Testis (tissue), 3 donors: ENCODE results near the gene HLF. TPM values are rescaled to one million over a fixed set of nuclear protein-coding genes. Genes with fewer than 3 reads are reported as not detected.

Source experiments
- DNase-seq: peaks from one replicate; pipeline ENCODE4 v3.0.0-alpha.2; 2019
- H3K27ac ChIP-seq, 2 donors: fragments of 200-600 bp; sonication (generic); one replicate each; pipeline ENCODE4 v1.5.1; 2019
- H3K27me3 ChIP-seq: fragments of 200-600 bp; sonication (generic); one replicate; pipeline ENCODE4 v1.5.1; 2019
- H3K36me3 ChIP-seq: fragments of 200-600 bp; sonication (generic); one replicate; pipeline ENCODE4 v1.5.1; 2017; ENCODE audit warnings: low read depth; ENCODE audit errors: missing control alignments
- H3K4me1 ChIP-seq: fragments of 200-600 bp; sonication (generic); one replicate; pipeline ENCODE4 v1.5.1; 2019
- H3K4me3 ChIP-seq, 2 donors: fragments of 200-600 bp; sonication (generic); one replicate each; pipeline ENCODE4 v1.5.1; 2017 to 2019
- H3K9me3 ChIP-seq: fragments of 200-600 bp; sonication (generic); one replicate; pipeline ENCODE4 v1.5.1; 2017
- POLR2A ChIP-seq: fragments of 450-650 bp; IDR thresholded peaks from one replicate; pipeline ENCODE4 v1.6.1; 2017; ENCODE audit warnings: antibody characterized with exemption, mild to moderate bottlenecking, moderate library complexity
- WGBS, 2 donors: methylation state at CpG; one replicate each; pipeline ENCODE4 v1.1.5; 2018; 5-methylcytosine and 5-hydroxymethylcytosine counted together
- intact Hi-C: fragments of 100-400 bp; cut with DNase I; formaldehyde crosslinking; loops from one replicate; pipeline ENCODE4 v1.15.1; 2023; ENCODE audit warnings: low total_unique reads
- polyA plus RNA-seq: library from polyadenylated mRNA; stranded (reverse); fragments of 350-450 nt; fragmentation: Illumina TruSeq; extraction: RNeasy Lipid Tissue Mini Kit (QIAGEN cat#74804); gene quantifications from one replicate; pipeline ENCODE4 v1.2.3, GENCODE V29; 2014; ENCODE audit warnings: low read depth, low replicate concordance; ENCODE audit not compliant: insufficient read depth
- total RNA-seq, 2 donors: library from RNA; depleted of rRNA; stranded (reverse); fragments of >200 nt; gene quantifications; one replicate each; pipeline ENCODE4 v1.2.3, GENCODE V29; 2016
- TF ChIP-seq, protein P1 (sequence below), 3 experiments: fragments of 450-650 bp in 2 of 3; fragments of 200-600 bp in 1 of 3; sonication (generic) in 1 of 3; IDR thresholded peaks; one replicate each; pipeline ENCODE4 v1.5.1; 2016 to 2019; ENCODE audit warnings: antibody characterized with exemption in 3 of 3, mild to moderate bottlenecking in 2 of 3, moderate library complexity in 1 of 3

The HLF gene
- total and polyA plus RNA-seq, 3 donors from 2014 or later, result 7.0 to 23.4 (median 14.5) TPM

DNA sequence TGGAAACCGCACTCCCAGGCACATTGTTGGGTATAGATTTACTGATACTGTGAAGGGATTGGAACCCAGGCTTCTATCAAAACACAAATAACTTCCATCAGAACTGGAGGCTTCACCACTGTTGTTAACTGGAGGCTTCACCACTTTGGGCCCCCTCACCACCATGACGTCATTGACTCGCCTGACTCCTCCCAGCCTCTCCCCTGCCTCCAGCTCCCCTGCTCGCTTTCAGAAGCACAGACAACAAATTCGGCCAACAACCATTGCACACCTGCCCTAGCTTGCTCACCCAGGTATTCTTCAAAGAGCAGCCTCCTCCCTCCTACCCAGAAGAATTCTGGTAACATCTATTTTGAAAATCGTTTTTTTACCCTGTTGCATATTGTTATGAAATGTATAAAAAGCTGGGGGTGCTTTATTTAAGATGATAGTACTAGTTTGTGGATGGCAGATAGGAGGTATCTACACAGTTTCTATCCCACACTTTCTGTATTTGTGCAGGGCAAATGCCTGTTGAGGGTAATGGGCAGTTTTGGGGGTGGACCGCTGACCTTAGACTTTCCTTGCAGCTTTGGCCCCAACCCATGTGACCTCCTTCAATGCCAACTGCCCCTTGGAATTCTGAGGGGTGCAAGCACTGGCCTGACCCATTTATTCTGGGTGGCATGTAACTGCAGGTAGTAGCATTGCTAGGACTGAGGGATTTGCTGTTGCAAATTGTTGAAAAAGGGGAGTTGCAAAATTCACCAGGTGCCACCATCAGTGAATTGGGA is 54.1 kb downstream of the HLF start:
- WGBS, 2 donors, result 87 to 93% methylated on average over 7 of the region's 7 CpGs

GRCh38 chr17:55319933-55320593 is 55.3 kb downstream of the HLF start:
- no peaks in the 10 kb centered on the region for H3K36me3 ChIP-seq
- TF ChIP-seq, protein P1, sequence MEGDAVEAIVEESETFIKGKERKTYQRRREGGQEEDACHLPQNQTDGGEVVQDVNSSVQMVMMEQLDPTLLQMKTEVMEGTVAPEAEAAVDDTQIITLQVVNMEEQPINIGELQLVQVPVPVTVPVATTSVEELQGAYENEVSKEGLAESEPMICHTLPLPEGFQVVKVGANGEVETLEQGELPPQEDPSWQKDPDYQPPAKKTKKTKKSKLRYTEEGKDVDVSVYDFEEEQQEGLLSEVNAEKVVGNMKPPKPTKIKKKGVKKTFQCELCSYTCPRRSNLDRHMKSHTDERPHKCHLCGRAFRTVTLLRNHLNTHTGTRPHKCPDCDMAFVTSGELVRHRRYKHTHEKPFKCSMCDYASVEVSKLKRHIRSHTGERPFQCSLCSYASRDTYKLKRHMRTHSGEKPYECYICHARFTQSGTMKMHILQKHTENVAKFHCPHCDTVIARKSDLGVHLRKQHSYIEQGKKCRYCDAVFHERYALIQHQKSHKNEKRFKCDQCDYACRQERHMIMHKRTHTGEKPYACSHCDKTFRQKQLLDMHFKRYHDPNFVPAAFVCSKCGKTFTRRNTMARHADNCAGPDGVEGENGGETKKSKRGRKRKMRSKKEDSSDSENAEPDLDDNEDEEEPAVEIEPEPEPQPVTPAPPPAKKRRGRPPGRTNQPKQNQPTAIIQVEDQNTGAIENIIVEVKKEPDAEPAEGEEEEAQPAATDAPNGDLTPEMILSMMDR (IDR thresholded peaks at IDR 0.05), result no peak
- no peak for TF ChIP-seq POLR2A
- H3K4me1 ChIP-seq, result no peaks in the 10 kb centered on the region
- no peak overlapping the region for H3K27ac ChIP-seq
- intact Hi-C loops, result no loop called here
- no peak for DNase-seq
- H3K9me3 ChIP-seq, result no peaks in the 10 kb centered on the region
- no peak overlapping the region for H3K4me3 ChIP-seq
- 90 to 94% methylated on average over 5 of the region's 5 CpGs for WGBS, 2 donors
- H3K27me3 ChIP-seq, result no peaks in the 10 kb centered on the region

More for the DNA sequence above, 54.1 kb downstream of the HLF start:
- no peak for DNase-seq
- H3K4me3 ChIP-seq, result no peak overlapping the region
- H3K27ac ChIP-seq, result no peak overlapping the region
- H3K36me3 ChIP-seq, result no peaks in the 10 kb centered on the region
- H3K9me3 ChIP-seq, result no peaks in the 10 kb centered on the region
- no peak for TF ChIP-seq POLR2A
- TF ChIP-seq, protein P1 (IDR thresholded peaks at IDR 0.05), result no peak
- no peaks in the 10 kb centered on the region for H3K27me3 ChIP-seq
- H3K4me1 ChIP-seq, result no peaks in the 10 kb centered on the region
- intact Hi-C loops, result no loop called here

- DNase-seq, result no peak
- H3K27ac ChIP-seq, result no peak overlapping the region
- intact Hi-C loops, result no loop called here
- no peaks in the 10 kb centered on the region for H3K36me3 ChIP-seq
- WGBS, 2 donors, result 79 to 83% methylated on average over 23 of the region's 23 CpGs
- no peak overlapping the region for H3K4me3 ChIP-seq
- H3K9me3 ChIP-seq, result no peaks in the 10 kb centered on the region
- no peaks in the 10 kb centered on the region for H3K27me3 ChIP-seq
- no peaks in the 10 kb centered on the region for H3K4me1 ChIP-seq
- no peak for TF ChIP-seq POLR2A
- TF ChIP-seq, protein P1 (IDR thresholded peaks at IDR 0.05), result no peak
Observed at GRCh38 chr17:55320594-55321426, 56.0 kb downstream of the HLF start.

GRCh38 chr17:55321427-55322060 is 56.8 kb downstream of the HLF start:
- Histone ChIP-seq H3K4me3 (no peak overlapping the region), H3K9me3 (no peaks in the 10 kb centered on the region), H3K4me1 (no peaks in the 10 kb centered on the region), H3K36me3 (no peaks in the 10 kb centered on the region), H3K27me3 (no peaks in the 10 kb centered on the region), H3K27ac (no peak overlapping the region)
- WGBS, 2 donors, result 51 to 54% methylated on average over 6 of the region's 6 CpGs
- TF ChIP-seq, protein P1 (IDR thresholded peaks at IDR 0.05), result no peak
- no peak for DNase-seq
- intact Hi-C loops, result no loop called here
